Loucy (cell line): Measurements from ENCODE around the gene EXD3.

Experiments
- H2AFZ ChIP-seq: fragments of 200-600 bp; sonication (generic); 2 replicates; pipeline ENCODE4 v1.6.0; 2016; ENCODE audit warnings: antibody characterized with exemption, mild to moderate bottlenecking, low read length, moderate library complexity
- H3F3A ChIP-seq: fragments of 200-600 bp; 2 replicates; pipeline ENCODE4 v1.6.0; 2016; ENCODE audit warnings: antibody characterized with exemption, low read depth, mild to moderate bottlenecking
- H3K27me3 ChIP-seq: fragments of 200-600 bp; sonication (generic); 2 replicates; pipeline ENCODE4 v1.6.1; 2014; ENCODE audit warnings: low read length, mild to moderate bottlenecking; ENCODE audit not compliant: insufficient read depth, poor library complexity, severe bottlenecking
- H3K36me3 ChIP-seq: fragments of 200-600 bp; sonication (generic); 2 replicates; pipeline ENCODE4 v1.6.1; 2016; ENCODE audit warnings: low read length; ENCODE audit not compliant: insufficient read depth
- H3K4me1 ChIP-seq: fragments of 200-600 bp; sonication (generic); 2 replicates; pipeline ENCODE4 v1.5.1; 2014; ENCODE audit warnings: low read length, mild to moderate bottlenecking; ENCODE audit not compliant: insufficient read depth, poor library complexity, severe bottlenecking
- H3K4me2 ChIP-seq: fragments of 200-600 bp; sonication (generic); 2 replicates; pipeline ENCODE4 v1.6.0; 2014; ENCODE audit warnings: antibody characterized with exemption, low read length, low read depth, mild to moderate bottlenecking; ENCODE audit not compliant: poor library complexity, severe bottlenecking
- H3K4me3 ChIP-seq: fragments of 200-600 bp; sonication (generic); 2 replicates; pipeline ENCODE4 v1.5.1; 2014; ENCODE audit warnings: low read length, mild to moderate bottlenecking, mixed read lengths; ENCODE audit not compliant: poor library complexity, severe bottlenecking
- H3K79me2 ChIP-seq: fragments of 200-600 bp; sonication (generic); 2 replicates; pipeline ENCODE4 v1.6.1; 2014; ENCODE audit warnings: low read length; ENCODE audit not compliant: insufficient read depth
- H3K9ac ChIP-seq: fragments of 200-600 bp; sonication (generic); 2 replicates; pipeline ENCODE4 v1.6.0; 2014; ENCODE audit warnings: mild to moderate bottlenecking, low read depth, low read length, moderate library complexity; ENCODE audit not compliant: poor library complexity, severe bottlenecking
- H3K9me2 ChIP-seq: fragments of 200-600 bp; sonication (generic); replicated peaks from 2 replicates; pipeline ENCODE4 v1.6.1; 2016; ENCODE audit warnings: low read depth, low read length, mixed read lengths
- H3K9me3 ChIP-seq: fragments of 200-600 bp; sonication (generic); 2 replicates; pipeline ENCODE4 v1.6.1; 2014; ENCODE audit warnings: mild to moderate bottlenecking, antibody characterized with exemption, low read length, low read depth; ENCODE audit not compliant: insufficient read depth
- H4K20me1 ChIP-seq: fragments of 200-600 bp; sonication (generic); 2 replicates; pipeline ENCODE4 v1.6.0; 2014; ENCODE audit warnings: antibody characterized with exemption, low read length, mild to moderate bottlenecking; ENCODE audit not compliant: insufficient read depth, poor library complexity, severe bottlenecking
- CTCF ChIP-seq: fragments of 200-600 bp; sonication (generic); conservative IDR thresholded peaks from 2 replicates; pipeline ENCODE4 v1.5.1; 2014; ENCODE audit warnings: mild to moderate bottlenecking, antibody characterized with exemption, low read length
- EZH2phosphoT487 ChIP-seq: fragments of 200-600 bp; IDR thresholded peaks from 2 replicates; pipeline ENCODE4 v1.6.1; 2018; ENCODE audit warnings: antibody characterized with exemption, mild to moderate bottlenecking, moderate library complexity, borderline replicate concordance

Gene EXD3

GRCh38 chr9:137359850-137360249 is 63.1 kb downstream of the EXD3 start:
- Histone ChIP-seq H3K4me3 (no peak overlapping the region), H3K9me2 (no peaks in the 10 kb centered on the region), H3K4me1 (no peaks in the 10 kb centered on the region), H2AFZ (no peak overlapping the region), H4K20me1 (no peaks in the 10 kb centered on the region), H3K9ac (no peak overlapping the region), H3K4me2 (no peak overlapping the region), H3K36me3 (no peaks in the 10 kb centered on the region), H3F3A (0 out of 2 replicates have a peak, but pooled peaks cover 5% of the 10 kb centered on the region), H3K27me3 (no peaks in the 10 kb centered on the region), H3K79me2 (no peaks in the 10 kb centered on the region), H3K9me3 (peaks cover 22% of the 10 kb centered on the region; the same call in 1 of the 2 replicates)
- TF ChIP-seq EZH2phosphoT487 = no peak

GRCh38 chr9:137358126-137358525 is 64.8 kb downstream of the EXD3 start:
- H2AFZ ChIP-seq = no peak overlapping the region
- no peaks in the 10 kb centered on the region for H4K20me1 ChIP-seq
- H3K27me3 ChIP-seq = no peaks in the 10 kb centered on the region
- no peaks in the 10 kb centered on the region for H3K79me2 ChIP-seq
- H3K9me2 ChIP-seq = no peaks in the 10 kb centered on the region
- H3K4me1 ChIP-seq = no peaks in the 10 kb centered on the region
- no peak overlapping the region for H3K9ac ChIP-seq
- no peak overlapping the region for H3K4me3 ChIP-seq
- 0 out of 2 replicates have a peak, but pooled peaks cover 5% of the 10 kb centered on the region for H3F3A ChIP-seq
- peaks cover 25% of the 10 kb centered on the region; the same call in 1 of the 2 replicates for H3K9me3 ChIP-seq
- TF ChIP-seq EZH2phosphoT487 = no peak
- TF ChIP-seq CTCF = no peak
- H3K36me3 ChIP-seq = no peaks in the 10 kb centered on the region
- H3K4me2 ChIP-seq = no peak overlapping the region

GRCh38 chr9:137357166-137357565 is 65.8 kb downstream of the EXD3 start:
- H3K4me1 ChIP-seq = no peaks in the 10 kb centered on the region
- H3F3A ChIP-seq = 0 out of 2 replicates have a peak, but pooled peaks cover 5% of the 10 kb centered on the region
- H3K9me2 ChIP-seq = no peaks in the 10 kb centered on the region
- H3K36me3 ChIP-seq = no peaks in the 10 kb centered on the region
- H4K20me1 ChIP-seq = no peaks in the 10 kb centered on the region
- no peaks in the 10 kb centered on the region for H3K27me3 ChIP-seq
- no peak overlapping the region for H3K4me3 ChIP-seq
- TF ChIP-seq CTCF = no peak
- TF ChIP-seq EZH2phosphoT487 = no peak
- no peak overlapping the region for H3K9ac ChIP-seq
- H3K9me3 ChIP-seq = peaks cover 25% of the 10 kb centered on the region; the same call in 1 of the 2 replicates
- H3K4me2 ChIP-seq = no peak overlapping the region
- H3K79me2 ChIP-seq = no peaks in the 10 kb centered on the region
- no peak overlapping the region for H2AFZ ChIP-seq

GRCh38 chr9:137355761-137356365 is 67.1 kb downstream of the EXD3 start:
- no peak overlapping the region for H3K4me3 ChIP-seq

More at GRCh38 chr9:137355761-137356365, 67.1 kb downstream of the EXD3 start:
- Histone ChIP-seq H2AFZ (no peak overlapping the region), H3F3A (0 out of 2 replicates have a peak, but pooled peaks cover 5% of the 10 kb centered on the region), H3K9me2 (no peaks in the 10 kb centered on the region), H3K36me3 (no peaks in the 10 kb centered on the region), H3K4me1 (no peaks in the 10 kb centered on the region), H3K9me3 (peaks cover 25% of the 10 kb centered on the region; the same call in 1 of the 2 replicates), H3K9ac (no peak overlapping the region), H3K79me2 (no peaks in the 10 kb centered on the region), H4K20me1 (no peaks in the 10 kb centered on the region), H3K4me2 (no peak overlapping the region), H3K27me3 (no peaks in the 10 kb centered on the region)
- TF ChIP-seq EZH2phosphoT487 (no peak), CTCF (no peak)
